DND-41 (cell line): ENCODE data around the gene NEURL1B.

Experiments used
- CTCF ChIP-seq: IDR thresholded peaks from 2 replicates; pipeline ENCODE4 v1.5.1; 2012; ENCODE audit warnings: borderline replicate concordance, low read length, moderate library complexity, mild to moderate bottlenecking; ENCODE audit not compliant: poor library complexity, severe bottlenecking; ENCODE audit errors: extremely low read depth
- EZH2 ChIP-seq: IDR thresholded peaks from 3 replicates; pipeline ENCODE4 v1.6.1; 2012; ENCODE audit warnings: borderline replicate concordance, low read depth, mild to moderate bottlenecking, moderate library complexity, low read length, inconsistent platforms; ENCODE audit not compliant: severe bottlenecking

GRCh38 chr5:172662596-172662995, 21.5 kb downstream of the NEURL1B start:
- no peak for TF ChIP-seq CTCF
- TF ChIP-seq EZH2: no peak
